GM13976 (cell line): ENCODE data around the gene RAC2.

ENCODE experiments used
- DNase-seq: peaks from one replicate; pipeline ENCODE4 v3.0.0; 2012; ENCODE audit warnings: low spot score
- CTCF ChIP-seq: IDR thresholded peaks from 2 replicates; pipeline ENCODE4 v1.5.1; 2012; ENCODE audit warnings: borderline replicate concordance, mild to moderate bottlenecking; ENCODE audit not compliant: insufficient read depth; ENCODE audit errors: extremely low read depth, missing control alignments, control extremely low read depth
- in situ Hi-C: fragments of 300-500 bp; cut with MboI; formaldehyde crosslinking; loops from one replicate; pipeline ENCODE4 v1.12.0; 2022; ENCODE audit warnings: low sequenced_read_pairs, mixed read lengths, inconsistent platforms; ENCODE audit not compliant: unreplicated experiment

Gene RAC2

GRCh38 chr22:37288521-37288920, 44.5 kb upstream of the RAC2 start:
- in situ Hi-C loops: no loop called here
- no peak for TF ChIP-seq CTCF
- no peak for DNase-seq

DNA sequence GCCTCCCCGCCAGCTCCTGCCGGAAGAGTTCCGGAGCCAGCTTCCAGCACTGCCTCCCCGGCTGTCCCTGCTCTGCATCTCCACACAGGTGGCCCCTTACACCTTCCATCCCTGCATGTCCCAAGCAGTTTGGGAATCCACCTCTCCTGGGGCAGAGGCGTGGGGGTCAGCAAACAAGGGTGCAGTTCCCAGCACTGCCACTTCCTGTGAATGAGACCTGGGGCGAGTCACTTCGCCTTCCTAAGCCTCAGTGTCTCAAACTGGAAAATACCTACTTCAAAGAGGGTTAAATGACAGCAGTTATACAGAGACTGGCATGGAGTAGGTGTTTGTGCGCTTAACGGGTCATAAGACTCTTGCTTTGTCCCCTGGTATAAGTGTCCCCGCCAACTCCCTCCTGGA, 43.5 kb upstream of the RAC2 start:
- in situ Hi-C loops: no loop called here
- DNase-seq: no peak
- TF ChIP-seq CTCF: no peak

- in situ Hi-C loops: no loop called here
- DNase-seq: no peak
- TF ChIP-seq CTCF: no peak
Observed at GRCh38 chr22:37285937-37286336, 41.9 kb upstream of the RAC2 start.

- in situ Hi-C loops: no loop called here
- no peak for TF ChIP-seq CTCF
- DNase-seq: peak; percentile 76
Observed at GRCh38 chr22:37284805-37285355, 40.8 kb upstream of the RAC2 start.

DNA sequence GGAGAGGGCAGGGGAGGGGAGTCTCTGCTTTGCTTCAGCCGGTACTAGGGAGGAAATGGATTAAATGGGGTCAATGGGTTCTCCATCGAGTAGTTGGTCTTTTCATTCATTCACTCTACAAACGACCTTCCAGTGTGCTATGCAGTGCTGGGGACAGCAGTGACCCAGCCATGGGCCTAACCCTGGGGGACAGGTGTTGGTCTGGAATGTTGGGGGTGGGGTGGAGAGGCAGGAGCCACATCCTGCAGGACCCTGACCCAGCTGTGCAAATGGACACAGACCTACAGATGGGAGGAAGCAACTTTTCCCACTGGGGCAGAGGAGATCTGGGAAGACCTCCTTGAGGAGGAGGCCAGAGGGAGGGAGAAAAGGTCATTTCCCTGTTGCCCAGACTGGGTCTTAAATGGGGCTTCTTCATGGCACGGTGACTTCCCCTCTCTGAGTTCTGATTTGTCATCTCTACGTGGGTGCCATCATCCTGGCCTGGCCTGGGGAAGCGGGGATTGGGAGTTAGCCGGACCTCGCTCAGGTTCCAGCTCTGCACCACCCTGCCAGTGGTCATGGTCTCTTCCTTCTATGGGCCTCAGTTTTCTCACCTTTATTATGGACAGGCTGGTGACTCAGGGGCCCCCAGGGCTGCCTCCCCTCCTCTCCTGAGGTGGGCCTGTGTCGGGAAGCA, 40.2 kb upstream of the RAC2 start:
- TF ChIP-seq CTCF: no peak
- DNase-seq: no peak
- in situ Hi-C loops: no loop called here

- in situ Hi-C loops: no loop called here
- DNase-seq: no peak
Observed at GRCh38 chr22:37283393-37283937, 39.4 kb upstream of the RAC2 start.

More at GRCh38 chr22:37283393-37283937, 39.4 kb upstream of the RAC2 start:
- TF ChIP-seq CTCF: peak; percentile 29
